Raji (cell line): Measurements from ENCODE around the gene UCK1.

Experiments used
- POLR2A ChIP-seq: IDR thresholded peaks from 2 replicates; pipeline ENCODE4 v1.6.1; 2011; ENCODE audit warnings: low read depth, low read length, control low read depth; ENCODE audit not compliant: insufficient read depth

UCK1 gene

GRCh38 chr9:131516930-131517329 lies 14.1 kb downstream of the UCK1 start:
- TF ChIP-seq POLR2A = no peak

DNA sequence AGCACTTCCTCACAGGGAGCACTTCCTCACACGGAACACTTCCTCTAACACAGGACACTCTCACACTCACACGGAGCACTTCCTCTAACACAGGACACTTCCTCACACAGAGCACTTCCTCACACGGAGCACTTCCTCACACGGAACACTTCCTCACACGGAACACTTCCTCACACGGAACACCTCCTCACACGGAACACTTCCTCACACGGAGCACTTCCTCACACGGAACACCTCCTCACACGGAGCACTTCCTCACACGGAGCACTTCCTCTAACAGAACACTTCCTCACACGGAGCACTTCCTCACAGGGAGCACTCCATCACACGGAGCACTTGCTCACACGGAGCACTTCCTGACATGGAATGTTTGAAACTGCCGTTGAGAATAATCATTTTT lies 15.0 kb downstream of the UCK1 start:
- no peak for TF ChIP-seq POLR2A

GRCh38 chr9:131513177-131513576 lies 17.9 kb downstream of the UCK1 start:
- TF ChIP-seq POLR2A = no peak

- TF ChIP-seq POLR2A = no peak
Measured at GRCh38 chr9:131511880-131512279, 19.2 kb downstream of the UCK1 start.

DNA sequence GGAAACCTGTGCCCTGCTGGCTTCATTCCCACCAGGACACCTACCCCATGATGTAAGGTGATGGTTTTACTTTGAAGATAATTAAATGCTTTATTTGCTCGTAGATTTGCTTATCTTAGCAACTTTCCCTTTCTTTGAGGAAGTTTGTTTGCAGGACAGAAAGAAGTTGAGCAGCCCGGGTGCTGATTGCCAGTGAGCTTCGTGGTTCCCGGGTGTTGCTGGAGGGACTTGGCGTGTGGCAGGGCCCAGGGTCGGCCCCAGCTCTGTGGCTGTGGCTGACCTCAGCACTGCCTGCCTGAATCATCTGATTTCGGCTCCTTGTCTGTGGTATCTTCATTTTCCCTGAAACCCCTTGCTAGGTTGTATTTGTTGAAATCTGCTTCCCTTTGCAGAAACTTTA lies 19.6 kb downstream of the UCK1 start:
- no peak for TF ChIP-seq POLR2A

- TF ChIP-seq POLR2A = no peak
Measured at GRCh38 chr9:131505012-131505411, 26.1 kb downstream of the UCK1 start.

DNA sequence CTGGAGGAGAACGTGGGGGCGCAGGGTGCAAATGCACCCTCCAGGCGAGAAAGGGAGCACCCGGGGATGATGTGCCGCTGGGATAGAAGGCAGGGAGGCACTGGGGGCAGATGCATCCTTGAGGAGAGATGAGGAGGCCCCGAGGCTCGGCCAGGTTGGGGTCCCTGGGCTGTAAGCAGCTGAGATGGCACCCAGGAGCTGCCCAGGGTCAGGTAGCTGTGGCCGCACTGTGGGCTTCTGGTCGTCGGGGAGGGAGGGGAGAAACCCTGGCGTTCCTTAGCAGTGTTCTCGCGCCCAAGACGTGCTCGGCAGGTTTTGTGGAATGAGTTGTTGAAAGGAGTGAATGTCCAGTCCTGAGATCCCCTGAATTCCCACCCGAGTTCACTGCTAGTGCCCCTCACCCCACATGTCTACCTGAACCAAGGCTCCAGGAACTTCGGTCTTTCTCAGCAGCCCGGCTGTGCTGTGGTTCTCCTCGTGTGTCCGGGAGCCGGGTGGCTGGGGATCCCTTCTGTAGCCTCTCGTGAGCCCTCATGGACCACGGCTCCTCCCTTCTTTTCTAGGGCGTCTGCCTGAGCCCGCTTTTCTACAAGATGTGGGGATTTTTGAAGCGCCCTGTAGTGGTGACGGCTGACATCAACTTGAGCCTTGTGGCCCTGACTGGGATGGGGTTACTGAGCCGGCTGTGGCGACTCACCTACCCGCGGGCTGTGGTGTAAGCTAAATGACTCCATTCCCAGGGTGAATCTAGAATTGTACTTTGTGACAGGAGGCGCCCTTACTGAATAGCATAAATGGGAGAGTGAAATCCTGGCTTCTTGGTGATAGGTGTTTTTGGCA lies 27.2 kb downstream of the UCK1 start:
- TF ChIP-seq POLR2A = no peak

DNA sequence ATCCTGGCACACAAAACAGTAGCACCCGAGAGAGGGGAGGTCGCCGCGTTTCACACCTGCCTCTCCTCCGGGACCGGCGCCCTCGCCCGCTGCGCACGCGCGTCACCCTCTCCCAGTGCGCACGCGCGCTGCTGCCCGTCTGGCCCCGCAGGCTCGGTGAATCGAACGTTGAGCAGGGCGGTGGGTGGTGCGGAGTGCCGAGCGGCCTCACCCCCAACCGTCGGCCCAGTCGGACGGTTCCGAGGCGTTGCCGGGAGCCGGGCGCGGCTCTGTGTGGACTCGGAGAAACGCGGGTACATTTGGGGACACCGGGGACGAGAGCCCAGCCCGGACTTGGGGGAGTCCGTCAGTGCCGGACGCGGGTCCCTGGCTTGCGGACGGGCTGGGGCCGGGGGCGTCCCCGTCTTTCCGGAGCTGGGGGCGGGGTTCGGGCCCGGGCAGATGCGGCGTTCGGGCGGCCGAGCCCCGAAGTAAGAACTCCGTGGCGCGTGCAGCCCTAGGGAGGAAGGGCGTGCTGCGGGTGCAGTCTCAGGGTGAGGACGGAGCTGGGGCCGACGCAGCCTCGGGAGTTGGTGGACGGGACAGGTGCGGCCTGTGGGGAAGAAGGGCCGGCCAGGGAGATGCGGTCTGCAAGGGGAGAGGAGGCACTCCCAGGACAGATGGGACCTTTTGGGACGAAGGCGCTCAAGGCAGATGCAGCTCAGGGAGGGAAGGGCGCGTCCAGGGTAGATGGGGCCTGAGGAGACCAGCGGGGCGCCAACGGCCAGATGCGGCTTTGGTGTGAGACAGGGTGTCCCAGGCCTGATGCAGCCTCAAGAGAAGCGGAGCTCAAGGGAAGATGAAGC lies 28.1 kb downstream of the UCK1 start, which contains the start of gene POMT1:
TSS of gene POMT1 (plus strand) at position 138 of the 845 bp plus-strand sequence. CDS start 1,301 bp downstream, outside the sequence.
- TF ChIP-seq POLR2A = peak; percentile 76

DNA sequence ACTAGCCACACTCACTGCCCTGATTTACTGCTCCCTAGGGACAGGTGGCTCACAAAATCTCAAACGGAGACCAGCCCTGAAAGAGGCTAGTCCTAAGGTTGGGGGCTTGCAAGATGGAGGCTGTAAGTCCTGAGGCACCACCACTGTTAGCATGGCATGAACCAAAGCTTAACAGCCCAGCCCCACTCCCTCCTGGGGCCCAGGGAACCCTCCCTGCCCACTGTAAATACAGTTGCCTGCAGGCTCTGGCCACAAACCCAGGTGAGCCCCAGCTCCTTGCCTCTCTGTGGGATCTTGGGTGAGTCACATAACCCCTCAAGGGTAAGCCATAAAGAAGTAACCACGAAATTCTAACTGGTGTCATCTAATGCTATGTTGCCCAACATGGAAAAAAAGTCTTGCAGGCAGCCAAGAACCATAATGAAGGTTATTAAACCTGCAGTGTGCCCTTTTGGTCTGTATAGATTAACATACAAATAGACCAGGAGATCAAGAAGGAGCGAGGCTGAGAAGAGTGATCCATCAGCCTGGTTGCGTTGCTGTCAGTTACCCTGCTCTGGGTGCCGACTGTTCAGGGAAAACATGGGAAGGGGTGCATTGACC lies 30.0 kb downstream of the UCK1 start:
- no peak for TF ChIP-seq POLR2A

DNA sequence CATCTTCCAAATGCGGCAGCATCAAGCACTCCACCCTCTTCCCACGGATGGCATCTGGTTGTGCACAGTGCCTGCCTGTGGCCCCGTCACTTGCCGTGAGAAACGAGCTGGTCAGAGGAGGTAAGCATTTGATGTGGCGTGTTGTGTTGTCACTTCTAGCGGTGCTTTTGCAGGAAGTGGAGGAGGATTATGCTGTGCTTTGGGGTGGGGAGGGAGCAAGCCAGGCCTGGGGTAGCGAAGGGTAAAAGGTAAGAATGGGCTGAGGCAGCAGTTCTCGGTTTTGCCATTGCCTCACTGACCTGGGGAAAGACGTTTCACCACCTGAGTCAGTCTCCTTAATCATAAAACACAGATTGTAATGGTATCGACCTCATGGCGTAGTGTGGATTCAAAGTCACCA lies 30.7 kb downstream of the UCK1 start:
- no peak for TF ChIP-seq POLR2A

DNA sequence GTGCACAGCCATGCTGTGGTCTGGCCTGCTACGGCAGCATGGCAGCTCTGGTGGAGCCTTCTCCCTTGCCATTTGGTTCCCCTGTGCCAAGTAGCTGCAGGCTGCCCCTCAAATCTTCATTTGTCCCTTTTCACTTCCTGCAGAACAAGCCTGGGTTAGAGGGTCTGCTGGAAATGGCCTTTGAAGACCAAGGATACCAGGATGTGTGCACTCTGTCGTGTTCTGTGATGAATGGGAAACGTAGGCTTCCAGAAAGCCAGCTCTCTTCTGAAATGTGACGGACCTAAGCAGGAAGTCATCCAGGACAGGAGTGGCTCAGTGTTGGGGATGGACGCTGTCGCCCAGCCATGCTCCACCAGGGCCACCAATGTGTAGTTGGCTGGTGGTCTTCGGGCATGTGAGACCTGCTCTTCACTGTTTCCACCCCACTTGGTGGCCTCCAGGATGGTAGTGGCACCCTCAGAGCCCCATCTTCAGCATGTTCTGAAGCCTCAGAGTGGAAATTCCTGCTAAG lies 31.8 kb downstream of the UCK1 start:
- no peak for TF ChIP-seq POLR2A

GRCh38 chr9:131496844-131497405 lies 34.1 kb downstream of the UCK1 start:
- no peak for TF ChIP-seq POLR2A

- no peak for TF ChIP-seq POLR2A
Measured at GRCh38 chr9:131495785-131496184, 35.3 kb downstream of the UCK1 start.

GRCh38 chr9:131494296-131494870 lies 36.7 kb downstream of the UCK1 start:
- TF ChIP-seq POLR2A = no peak

GRCh38 chr9:131492070-131492469 lies 39.0 kb downstream of the UCK1 start:
- TF ChIP-seq POLR2A = no peak
